Naive thymus-derived CD8-positive, alpha-beta T cell (primary cell): ENCODE measurements around the gene ASIP. TPM values are rescaled to one million over a fixed set of nuclear protein-coding genes. Genes with fewer than 3 reads are reported as not detected.
A peak's percentile ranks its signal among the peaks of the same experiment; 100 is the strongest.

ENCODE experiments used
- ATAC-seq, 2 donors: fragments of 150-1000 bp; cut with Tn5 transposase in 1 of 2; sonication (Bioruptor Pico), chemical (Tn5 transposase) in 1 of 2; 1 replicate in 1 of 2; 2 replicates in 1 of 2; pipeline ENCODE4 v1.10.0; 2021; ENCODE audit warnings: mild to moderate bottlenecking in 2 of 2, moderate library complexity in 2 of 2
- POLR2A ChIA-PET: fragments of 350-600 bp; sonication (Branson Sonifier 250); formaldehyde crosslinking; loops from one replicate; lab custom pipeline; 2021; ENCODE audit warnings: antibody characterized with exemption; lab: Charles Lee
- DNase-seq, 10 donors: peaks; one replicate each; pipeline versions ENCODE4 v3.0.0 to v3.0.0-alpha.2; 2020 to 2022
- H3K27ac Mint-ChIP-seq, 10 donors: one replicate each; pipeline ENCODE4 v1.8.0; 2020 to 2022; ENCODE audit warnings: mild to moderate bottlenecking in 10 of 10, mixed read lengths in 10 of 10, moderate library complexity in 4 of 10, inconsistent platforms in 1 of 10
- H3K27me3 Mint-ChIP-seq, 5 donors: one replicate each; pipeline ENCODE4 v1.8.0; 2021 to 2022; ENCODE audit warnings: mixed read lengths in 5 of 5
- H3K36me3 Mint-ChIP-seq, 3 donors: one replicate each; pipeline ENCODE4 v1.8.0; 2020 to 2022; ENCODE audit warnings: mixed read lengths in 3 of 3, mild to moderate bottlenecking in 2 of 3, inconsistent platforms in 1 of 3
- H3K4me1 Mint-ChIP-seq, 4 donors: one replicate each; pipeline ENCODE4 v1.8.0; 2021 to 2022; ENCODE audit warnings: mixed read lengths in 4 of 4
- H3K4me3 Mint-ChIP-seq, 10 donors: one replicate each; pipeline ENCODE4 v1.8.0; 2020 to 2022; ENCODE audit warnings: mild to moderate bottlenecking in 10 of 10, mixed read lengths in 10 of 10, moderate library complexity in 6 of 10, inconsistent platforms in 1 of 10
- H3K9me3 Mint-ChIP-seq, 9 donors: one replicate each; pipeline ENCODE4 v1.8.0; 2020 to 2022; ENCODE audit warnings: mixed read lengths in 9 of 9, mild to moderate bottlenecking in 3 of 9, inconsistent platforms in 1 of 9, moderate library complexity in 1 of 9
- polyA plus RNA-seq, 3 donors: library from polyadenylated mRNA; unstranded; fragments of 300-500 nt; fragmentation: Illumina TruSeq; gene quantifications; one replicate each; pipeline ENCODE4 v1.2.3, GENCODE V29; 2021
- total RNA-seq, 8 experiments: library from RNA in 2 of 8; stranded (reverse) in 2 of 8; gene quantifications; one replicate each; pipeline ENCODE4 v1.2.3 and lab custom pipeline; 2021 to 2026

ASIP gene
- total and polyA plus RNA-seq, 5 experiments from 2014 or later: not detected

GRCh38 chr20:34305333-34306230, 64.4 kb downstream of the ASIP start:
- H3K9me3 Mint-ChIP-seq: no peaks in the 10 kb centered on the region
- ATAC-seq (no peak), DNase-seq (no peak)
- peaks cover 0 to 5% (median 2%) of the 10 kb centered on the region in 5 donors for H3K27me3 Mint-ChIP-seq
- peaks cover 3 to 22% (median 16%) of the 10 kb centered on the region in 4 donors for H3K4me1 Mint-ChIP-seq
- H3K27ac Mint-ChIP-seq: peak overlapping the region in 1 of 10 donors; percentile 59
- H3K36me3 Mint-ChIP-seq: no peaks in the 10 kb centered on the region
- POLR2A ChIA-PET: interaction anchor here (0.6 to 0.7 kb wide), 2 partner anchors 616 to 996 kb away, joined by 3 to 5 read pairs; no protein-coding TSS in a partner anchor
- H3K4me3 Mint-ChIP-seq: peak overlapping the region in 1 of 10 donors; percentile 16

GRCh38 chr20:34309691-34310090, 68.5 kb downstream of the ASIP start:
- ATAC-seq: no peak
- Mint-ChIP-seq H3K4me3 (no peak overlapping the region), H3K9me3 (no peaks in the 10 kb centered on the region), H3K4me1 (peaks cover 1 to 15% (median 12%) of the 10 kb centered on the region in 4 donors), H3K36me3 (no peaks in the 10 kb centered on the region), H3K27me3 (peaks cover 7 to 25% (median 9%) of the 10 kb centered on the region in 5 donors), H3K27ac (no peak overlapping the region)
- DNase-seq: no peak
- POLR2A ChIA-PET: no interaction called here

GRCh38 chr20:34310481-34311117, 69.4 kb downstream of the ASIP start:
- no peak for DNase-seq
- ATAC-seq: no peak
- H3K4me1 Mint-ChIP-seq: peaks cover 1 to 15% (median 12%) of the 10 kb centered on the region in 4 donors
- H3K9me3 Mint-ChIP-seq: no peaks in the 10 kb centered on the region
- H3K36me3 Mint-ChIP-seq: no peaks in the 10 kb centered on the region
- H3K27ac Mint-ChIP-seq: no peak overlapping the region
- POLR2A ChIA-PET: no interaction called here
- H3K27me3 Mint-ChIP-seq: peaks cover 7 to 25% (median 10%) of the 10 kb centered on the region in 5 donors
- H3K4me3 Mint-ChIP-seq: peak overlapping the region in 1 of 10 donors; percentile 20

- Mint-ChIP-seq H3K9me3 (no peaks in the 10 kb centered on the region), H3K27ac (no peak overlapping the region), H3K36me3 (no peaks in the 10 kb centered on the region), H3K4me1 (peaks cover 1 to 15% (median 12%) of the 10 kb centered on the region in 4 donors), H3K27me3 (peaks cover 7 to 25% (median 14%) of the 10 kb centered on the region in 5 donors), H3K4me3 (peak overlapping the region in 2 of 10 donors; percentile 45 to 61)
- no peak for ATAC-seq
- POLR2A ChIA-PET: interaction anchor here (1.3 kb wide), 1 partner anchor 8 kb away, joined by 7 read pairs; the partner anchor contains the start of gene AHCY
- no peak for DNase-seq
These were observed 70.1 kb downstream of the ASIP start for GRCh38 chr20:34311118-34312023.

GRCh38 chr20:34312024-34312460, 70.8 kb downstream of the ASIP start:
- Mint-ChIP-seq H3K4me3 (peak overlapping the region in 3 of 10 donors; percentile 33 to 61 (median 45)), H3K27me3 (peaks cover 7 to 25% (median 14%) of the 10 kb centered on the region in 5 donors), H3K4me1 (peaks cover 1 to 15% (median 12%) of the 10 kb centered on the region in 4 donors), H3K27ac (peak overlapping the region in 1 of 10 donors; percentile 43), H3K9me3 (no peaks in the 10 kb centered on the region), H3K36me3 (no peaks in the 10 kb centered on the region)
- ATAC-seq (no peak), DNase-seq (no peak)
- POLR2A ChIA-PET: interaction anchor here (1.0 to 1.3 kb wide), 4 partner anchors 9 to 458 kb away, joined by 4 to 7 read pairs (median 4); partner anchors contain the start of genes AHCY and DYNLRB1

GRCh38 chr20:34312544-34313217, 71.5 kb downstream of the ASIP start:
- H3K4me1 Mint-ChIP-seq: peaks cover 1 to 15% (median 12%) of the 10 kb centered on the region in 4 donors
- H3K27me3 Mint-ChIP-seq: peaks cover 7 to 25% (median 14%) of the 10 kb centered on the region in 5 donors
- POLR2A ChIA-PET: interaction anchor here (1.0 to 1.3 kb wide), 4 partner anchors 9 to 457 kb away, joined by 4 to 7 read pairs (median 4); partner anchors contain the start of genes AHCY and DYNLRB1
- H3K27ac Mint-ChIP-seq: peak overlapping the region in 2 of 10 donors; percentile 5 to 65
- peak; percentile 99 to 100 for ATAC-seq
- no peaks in the 10 kb centered on the region for H3K9me3 Mint-ChIP-seq
- peak; percentile 71 to 92 (median 84) for DNase-seq
- H3K36me3 Mint-ChIP-seq: no peaks in the 10 kb centered on the region
- H3K4me3 Mint-ChIP-seq: peak overlapping the region in 9 of 10 donors; percentile 24 to 73 (median 42)

- DNase-seq (no peak), ATAC-seq (no peak)
- Mint-ChIP-seq H3K27ac (no peak overlapping the region), H3K4me3 (no peak overlapping the region), H3K4me1 (peaks cover 1 to 15% (median 12%) of the 10 kb centered on the region in 4 donors), H3K36me3 (no peaks in the 10 kb centered on the region), H3K27me3 (peaks cover 7 to 25% (median 14%) of the 10 kb centered on the region in 5 donors), H3K9me3 (no peaks in the 10 kb centered on the region)
- POLR2A ChIA-PET: no interaction called here
These were observed 74.0 kb downstream of the ASIP start for GRCh38 chr20:34315236-34315635.

GRCh38 chr20:34316196-34316814, 75.1 kb downstream of the ASIP start:
- Mint-ChIP-seq H3K4me1 (peaks cover 1 to 14% (median 12%) of the 10 kb centered on the region in 4 donors), H3K27me3 (peaks cover 4 to 16% (median 10%) of the 10 kb centered on the region in 5 donors), H3K27ac (peak overlapping the region in 2 of 10 donors; percentile 47 to 74), H3K9me3 (no peaks in the 10 kb centered on the region), H3K4me3 (no peak overlapping the region), H3K36me3 (no peaks in the 10 kb centered on the region)
- no peak for ATAC-seq
- no peak for DNase-seq
- POLR2A ChIA-PET: no interaction called here
